ENCODE results near the gene SLC36A1. TPM values are rescaled to one million over a fixed set of nuclear protein-coding genes. Genes with fewer than 3 reads are reported as not detected.
"Not testable (repeated sequence)": the region's sequence is repeated elsewhere in the genome, so short reads cannot be mapped to it uniquely, and the experiment has no call there.

Gene SLC36A1
- total RNA-seq, 1 experiment from 2014 or later = 12.7 TPM

DNA sequence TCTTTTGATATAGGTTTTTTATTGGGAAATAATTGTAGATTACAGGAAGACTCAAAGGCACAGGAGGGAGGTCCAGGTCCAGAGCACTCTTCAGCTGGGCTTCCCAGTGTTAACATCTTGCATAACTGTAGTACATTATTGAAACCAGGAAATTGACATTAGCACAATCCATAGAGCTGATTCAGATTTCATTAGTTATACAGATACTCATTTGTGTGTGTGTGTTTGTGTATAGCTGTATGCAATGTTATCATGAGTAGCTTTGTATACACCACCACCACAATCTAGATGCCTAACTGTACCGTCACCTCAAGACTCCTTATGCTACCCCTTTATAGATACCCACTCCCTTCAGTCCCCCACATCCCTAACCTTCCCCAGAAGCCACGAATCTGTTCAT lies 47.9 kb downstream of the SLC36A1 start:
- H2AFZ ChIP-seq (ENCODE audit: low read length) = no peak overlapping the region
- H3K9ac ChIP-seq (ENCODE audit: low read length) = no peak overlapping the region
- no peak overlapping the region for H3K4me2 ChIP-seq (ENCODE audit: low read depth, low read length, poor library complexity, severe bottlenecking)
- H4K20me1 ChIP-seq (ENCODE audit: insufficient read depth, low read depth, low read length) = no peaks in the 10 kb centered on the region
- no peak overlapping the region for H3K27ac ChIP-seq (ENCODE audit: low read length)
- H3K9me3 ChIP-seq (ENCODE audit: low read length) = no peaks in the 10 kb centered on the region; the same call in 1 of the 2 replicates
- no peaks in the 10 kb centered on the region for H3K4me1 ChIP-seq (ENCODE audit: low read length)
- no peaks in the 10 kb centered on the region for H3K9me2 ChIP-seq (replicated peaks; ENCODE audit: insufficient read depth, low read length)
- H3K36me3 ChIP-seq (ENCODE audit: insufficient read depth, low read length) = peaks cover 7% of the 10 kb centered on the region; the same call in 1 of the 2 replicates
- H3K79me2 ChIP-seq (ENCODE audit: low read length) = no peaks in the 10 kb centered on the region
- no peaks in the 10 kb centered on the region for H3K27me3 ChIP-seq (ENCODE audit: low read length)
- H3K4me3 ChIP-seq (ENCODE audit: low read length) = no peak overlapping the region
- no peak for DNase-seq

DNA sequence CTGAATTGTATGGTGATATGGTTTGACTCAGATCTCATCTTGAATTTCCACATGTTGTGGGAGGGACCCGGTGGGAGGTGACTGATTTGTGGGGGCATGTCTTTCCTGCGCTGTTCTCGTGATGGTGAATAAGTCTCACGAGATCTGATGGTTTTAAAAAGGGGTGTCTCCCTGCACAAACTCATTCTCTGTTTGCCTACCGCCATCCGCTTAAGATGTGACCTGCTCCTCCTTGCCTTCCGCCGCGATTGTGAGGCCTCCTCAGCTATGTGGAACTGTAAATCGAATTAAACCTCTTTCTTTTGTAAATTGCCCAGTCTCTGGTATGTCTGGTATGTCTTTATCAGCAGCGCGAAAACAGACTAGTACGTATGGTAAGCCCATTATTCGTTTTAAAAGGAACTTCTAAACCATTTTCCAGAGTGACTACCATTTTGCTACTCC lies 48.7 kb downstream of the SLC36A1 start:
- DNase-seq = no peak
- Histone ChIP-seq H3K4me3 (ENCODE audit: low read length) (no peak overlapping the region), H3K9me2 (replicated peaks; ENCODE audit: insufficient read depth, low read length) (no peaks in the 10 kb centered on the region), H3K4me2 (ENCODE audit: low read depth, low read length, poor library complexity, severe bottlenecking) (no peak overlapping the region), H3K4me1 (ENCODE audit: low read length) (peaks cover 5% of the 10 kb centered on the region; the same call in 1 of the 2 replicates), H3K9ac (ENCODE audit: low read length) (no peak overlapping the region), H3K36me3 (ENCODE audit: insufficient read depth, low read length) (peaks cover 7% of the 10 kb centered on the region; the same call in 1 of the 2 replicates), H3K9me3 (ENCODE audit: low read length) (no peaks in the 10 kb centered on the region; the same call in 1 of the 2 replicates), H4K20me1 (ENCODE audit: insufficient read depth, low read depth, low read length) (no peaks in the 10 kb centered on the region), H2AFZ (ENCODE audit: low read length) (no peak overlapping the region), H3K79me2 (ENCODE audit: low read length) (no peaks in the 10 kb centered on the region), H3K27me3 (ENCODE audit: low read length) (no peaks in the 10 kb centered on the region), H3K27ac (ENCODE audit: low read length) (no peak overlapping the region)

- Histone ChIP-seq H3K4me1 (ENCODE audit: low read length) (peaks cover 5% of the 10 kb centered on the region; the same call in 1 of the 2 replicates), H4K20me1 (ENCODE audit: insufficient read depth, low read depth, low read length) (no peaks in the 10 kb centered on the region), H3K27ac (ENCODE audit: low read length) (no peak overlapping the region), H2AFZ (ENCODE audit: low read length) (no peak overlapping the region), H3K36me3 (ENCODE audit: insufficient read depth, low read length) (peaks cover 5% of the 10 kb centered on the region; the same call in 1 of the 2 replicates), H3K9me2 (replicated peaks; ENCODE audit: insufficient read depth, low read length) (no peaks in the 10 kb centered on the region), H3K27me3 (ENCODE audit: low read length) (no peaks in the 10 kb centered on the region), H3K4me2 (ENCODE audit: low read depth, low read length, poor library complexity, severe bottlenecking) (no peak overlapping the region), H3K9ac (ENCODE audit: low read length) (no peak overlapping the region), H3K9me3 (ENCODE audit: low read length) (no peaks in the 10 kb centered on the region; the same call in 1 of the 2 replicates), H3K4me3 (ENCODE audit: low read length) (no peak overlapping the region), H3K79me2 (ENCODE audit: low read length) (no peaks in the 10 kb centered on the region)
- DNase-seq = no peak
Measured at GRCh38 chr5:151497391-151498002, 50.1 kb downstream of the SLC36A1 start.

- Histone ChIP-seq H3K9me3 (ENCODE audit: low read length) (no peaks in the 10 kb centered on the region; the same call in 1 of the 2 replicates), H3K36me3 (ENCODE audit: insufficient read depth, low read length) (no peaks in the 10 kb centered on the region), H3K9me2 (replicated peaks; ENCODE audit: insufficient read depth, low read length) (no peaks in the 10 kb centered on the region), H3K79me2 (ENCODE audit: low read length) (no peaks in the 10 kb centered on the region), H3K4me1 (ENCODE audit: low read length) (peaks cover 5% of the 10 kb centered on the region; the same call in 1 of the 2 replicates), H2AFZ (ENCODE audit: low read length) (no peak overlapping the region), H4K20me1 (ENCODE audit: insufficient read depth, low read depth, low read length) (no peaks in the 10 kb centered on the region), H3K27ac (ENCODE audit: low read length) (no peak overlapping the region), H3K4me2 (ENCODE audit: low read depth, low read length, poor library complexity, severe bottlenecking) (no peak overlapping the region), H3K9ac (ENCODE audit: low read length) (no peak overlapping the region), H3K4me3 (ENCODE audit: low read length) (no peak overlapping the region), H3K27me3 (ENCODE audit: low read length) (no peaks in the 10 kb centered on the region)
- DNase-seq = no peak
Measured at GRCh38 chr5:151498395-151499155, 51.2 kb downstream of the SLC36A1 start.

GRCh38 chr5:151499501-151500035 lies 52.2 kb downstream of the SLC36A1 start:
- no peak overlapping the region for H3K27ac ChIP-seq (ENCODE audit: low read length)
- peaks cover 5% of the 10 kb centered on the region; the same call in 1 of the 2 replicates for H3K4me1 ChIP-seq (ENCODE audit: low read length)
- no peak overlapping the region for H2AFZ ChIP-seq (ENCODE audit: low read length)
- H3K9me2 ChIP-seq (replicated peaks; ENCODE audit: insufficient read depth, low read length) = no peaks in the 10 kb centered on the region
- no peaks in the 10 kb centered on the region for H3K36me3 ChIP-seq (ENCODE audit: insufficient read depth, low read length)
- H3K9me3 ChIP-seq (ENCODE audit: low read length) = no peaks in the 10 kb centered on the region; the same call in 1 of the 2 replicates
- H3K4me2 ChIP-seq (ENCODE audit: low read depth, low read length, poor library complexity, severe bottlenecking) = no peak overlapping the region
- no peak overlapping the region for H3K4me3 ChIP-seq (ENCODE audit: low read length)
- H3K27me3 ChIP-seq (ENCODE audit: low read length) = no peaks in the 10 kb centered on the region
- DNase-seq = no peak
- no peak overlapping the region for H3K9ac ChIP-seq (ENCODE audit: low read length)
- H3K79me2 ChIP-seq (ENCODE audit: low read length) = no peaks in the 10 kb centered on the region
- H4K20me1 ChIP-seq (ENCODE audit: insufficient read depth, low read depth, low read length) = no peaks in the 10 kb centered on the region

DNA sequence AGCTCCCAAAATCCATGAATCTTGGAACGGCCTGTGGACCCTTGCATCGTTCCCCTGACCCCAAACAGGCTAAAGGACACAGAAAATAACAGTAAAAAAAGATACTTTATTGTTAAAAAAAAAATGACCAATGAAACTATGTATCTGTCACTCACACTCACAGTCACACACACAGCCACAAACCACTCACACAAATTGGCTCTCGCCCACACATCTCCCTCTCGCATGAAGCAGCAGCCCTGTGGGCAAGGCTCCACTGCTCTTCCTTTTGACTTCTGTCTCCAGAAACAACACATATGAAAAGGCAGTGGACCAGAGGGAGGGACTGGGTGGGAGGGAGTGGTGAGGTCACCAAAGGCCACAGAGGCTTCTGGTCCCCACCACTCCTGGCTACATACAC lies 56.6 kb downstream of the SLC36A1 start:
- H3K27me3 ChIP-seq (ENCODE audit: low read length) = no peaks in the 10 kb centered on the region
- no peaks in the 10 kb centered on the region for H4K20me1 ChIP-seq (ENCODE audit: insufficient read depth, low read depth, low read length)
- H3K9ac ChIP-seq (ENCODE audit: low read length) = no peak overlapping the region
- no peak overlapping the region for H3K27ac ChIP-seq (ENCODE audit: low read length)
- H3K9me2 ChIP-seq (replicated peaks; ENCODE audit: insufficient read depth, low read length) = no peaks in the 10 kb centered on the region
- peaks cover 5% of the 10 kb centered on the region; the same call in 1 of the 2 replicates for H3K4me1 ChIP-seq (ENCODE audit: low read length)
- no peak overlapping the region for H2AFZ ChIP-seq (ENCODE audit: low read length)
- no peak overlapping the region for H3K4me3 ChIP-seq (ENCODE audit: low read length)
- H3K79me2 ChIP-seq (ENCODE audit: low read length) = no peaks in the 10 kb centered on the region
- DNase-seq = no peak
- H3K36me3 ChIP-seq (ENCODE audit: insufficient read depth, low read length) = no peaks in the 10 kb centered on the region
- H3K4me2 ChIP-seq (ENCODE audit: low read depth, low read length, poor library complexity, severe bottlenecking) = no peak overlapping the region
- no peaks in the 10 kb centered on the region for H3K9me3 ChIP-seq (ENCODE audit: low read length)

DNA sequence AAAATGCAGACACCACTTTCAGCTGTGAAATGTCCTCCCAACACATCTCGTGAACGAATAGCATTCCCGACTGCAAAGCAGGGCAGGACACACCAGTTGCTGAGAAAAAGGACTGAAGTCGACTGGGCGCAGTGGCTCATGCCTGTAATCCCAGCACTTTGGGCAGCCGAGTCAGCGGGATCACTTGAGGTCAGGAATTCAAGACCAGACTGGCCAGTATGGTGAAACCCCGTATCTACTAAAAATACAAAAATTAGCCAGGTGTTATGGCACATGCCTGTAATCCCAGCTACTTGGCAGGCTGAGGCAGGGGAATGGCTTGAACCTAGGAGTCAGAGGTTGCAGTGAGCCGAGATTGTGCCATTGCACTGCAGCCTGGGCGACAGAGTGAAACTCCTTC lies 60.9 kb downstream of the SLC36A1 start:
- not testable (repeated sequence) for H3K9me3 ChIP-seq (ENCODE audit: low read length); H3K27ac ChIP-seq (ENCODE audit: low read length); H3K9me2 ChIP-seq (replicated peaks; ENCODE audit: insufficient read depth, low read length); H3K9ac ChIP-seq (ENCODE audit: low read length); H2AFZ ChIP-seq (ENCODE audit: low read length); H3K4me2 ChIP-seq (ENCODE audit: low read depth, low read length, poor library complexity, severe bottlenecking); H3K4me3 ChIP-seq (ENCODE audit: low read length); H4K20me1 ChIP-seq (ENCODE audit: insufficient read depth, low read depth, low read length); H3K36me3 ChIP-seq (ENCODE audit: insufficient read depth, low read length); H3K27me3 ChIP-seq (ENCODE audit: low read length); H3K79me2 ChIP-seq (ENCODE audit: low read length); H3K4me1 ChIP-seq (ENCODE audit: low read length); DNase-seq

DNA sequence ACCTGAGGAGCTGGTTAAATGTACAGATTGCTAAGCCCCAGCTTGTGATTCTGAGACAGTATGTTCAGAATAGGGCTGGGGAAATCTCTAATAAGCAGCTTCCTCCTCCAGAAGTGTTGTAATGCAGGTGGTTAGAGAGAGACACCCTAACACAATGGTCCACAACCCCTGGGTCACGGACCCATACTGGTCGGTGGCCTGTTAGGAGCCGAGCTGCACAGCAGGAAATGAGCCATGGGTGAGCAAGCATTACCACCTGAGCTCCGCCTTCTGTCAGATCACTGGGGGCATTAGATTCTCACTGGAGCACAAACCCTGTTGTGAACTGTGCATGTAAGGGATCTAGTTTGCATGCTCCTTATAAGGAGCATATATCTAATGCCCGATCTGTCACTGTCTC lies 61.8 kb downstream of the SLC36A1 start:
- Histone ChIP-seq H3K4me3 (ENCODE audit: low read length) (no peak overlapping the region), H3K9me3 (ENCODE audit: low read length) (no peaks in the 10 kb centered on the region), H3K9ac (ENCODE audit: low read length) (no peak overlapping the region), H4K20me1 (ENCODE audit: insufficient read depth, low read depth, low read length) (no peaks in the 10 kb centered on the region), H3K9me2 (replicated peaks; ENCODE audit: insufficient read depth, low read length) (no peaks in the 10 kb centered on the region), H3K27ac (ENCODE audit: low read length) (no peak overlapping the region), H3K27me3 (ENCODE audit: low read length) (no peaks in the 10 kb centered on the region), H3K79me2 (ENCODE audit: low read length) (no peaks in the 10 kb centered on the region), H3K4me2 (ENCODE audit: low read depth, low read length, poor library complexity, severe bottlenecking) (no peak overlapping the region), H3K4me1 (ENCODE audit: low read length) (no peaks in the 10 kb centered on the region), H2AFZ (ENCODE audit: low read length) (no peak overlapping the region), H3K36me3 (ENCODE audit: insufficient read depth, low read length) (no peaks in the 10 kb centered on the region)
- no peak for DNase-seq

Measured in Karpas-422 (cell line).